ENCODE data around the gene MAPK6.

Gene MAPK6

GRCh38 chr15:52103217-52104207 lies 84.5 kb downstream of the MAPK6 start:
- no peak for DNase-seq (ENCODE audit: low read depth in 3 of 3)

DNA sequence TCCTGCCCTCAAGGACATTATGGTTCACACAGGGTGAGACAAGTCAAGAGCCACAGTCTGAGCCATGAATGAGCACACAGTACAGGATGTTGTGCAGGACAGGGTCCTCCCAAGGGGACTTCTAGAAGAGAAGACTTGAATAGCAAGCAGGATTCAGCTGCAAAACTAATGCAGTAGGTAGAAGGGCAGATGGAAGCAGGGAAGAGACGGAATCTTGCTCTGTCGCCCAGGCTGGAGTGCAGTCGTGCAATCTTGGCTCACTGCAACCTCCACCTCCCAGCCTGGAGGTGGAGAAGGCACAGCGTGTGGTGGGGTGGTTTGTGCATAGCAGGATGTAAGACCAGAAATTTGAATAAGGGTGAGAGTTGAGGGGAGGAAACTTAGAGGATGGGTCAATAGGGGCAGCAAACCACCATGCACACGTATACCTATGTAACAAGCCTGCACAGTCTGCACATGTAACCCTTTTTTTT lies 85.5 kb downstream of the MAPK6 start:
- DNase-seq (ENCODE audit: low read depth in 3 of 3) = no peak

GRCh38 chr15:52105846-52106245 lies 86.8 kb downstream of the MAPK6 start:
- no peak for DNase-seq (ENCODE audit: low read depth in 3 of 3)

- no peak for DNase-seq (ENCODE audit: low read depth in 3 of 3)
Measured at GRCh38 chr15:52106641-52107040, 87.6 kb downstream of the MAPK6 start.

DNA sequence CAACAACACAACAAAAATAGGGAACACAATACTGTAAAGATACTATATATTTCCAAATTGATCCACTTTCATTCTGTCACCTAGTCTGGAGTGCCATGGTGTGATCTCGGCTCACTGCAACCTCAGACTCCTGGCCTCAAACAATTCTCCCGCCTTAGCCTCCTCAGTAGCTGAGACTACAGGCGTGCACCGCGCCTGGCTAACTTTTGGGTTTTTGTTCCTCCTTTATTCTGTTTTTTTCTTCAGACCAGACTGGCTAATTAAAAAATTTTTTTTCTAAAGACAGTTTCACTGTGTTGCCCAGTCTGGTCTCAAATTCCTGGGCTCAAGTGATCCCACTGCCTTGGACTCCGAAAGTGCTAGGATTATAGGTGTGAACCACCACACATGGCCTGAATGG lies 88.2 kb downstream of the MAPK6 start:
- DNase-seq (ENCODE audit: low read depth in 3 of 3) = no peak

- DNase-seq (ENCODE audit: low read depth in 3 of 3) = no peak
Measured at GRCh38 chr15:52109559-52110451, 90.8 kb downstream of the MAPK6 start.

- no peak for DNase-seq (ENCODE audit: low read depth in 3 of 3)
Measured at GRCh38 chr15:52111517-52112202, 92.6 kb downstream of the MAPK6 start.

GRCh38 chr15:52112203-52112750 lies 93.3 kb downstream of the MAPK6 start:
- DNase-seq (ENCODE audit: low read depth in 3 of 3) = peak in 2 of 3 experiments; percentile 18 to 44

DNA sequence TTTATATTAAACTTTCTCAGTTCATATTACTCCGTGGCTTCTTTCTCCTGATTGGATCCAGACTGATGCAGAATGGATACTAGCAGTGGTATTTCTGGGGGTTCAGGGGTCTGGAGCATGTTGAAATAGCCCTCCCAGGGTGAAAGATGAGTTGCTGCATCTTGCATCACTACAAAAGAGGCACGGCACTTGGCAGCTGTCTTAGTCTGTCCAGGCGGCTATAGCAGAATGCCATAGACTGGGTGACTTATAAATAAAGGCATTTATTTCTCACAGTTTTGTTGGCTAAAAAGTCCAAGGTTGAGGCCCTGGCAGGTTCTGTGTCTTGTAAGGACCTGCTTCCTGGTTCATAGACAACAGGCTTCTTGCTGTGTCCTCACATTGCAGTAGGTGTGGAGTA lies 94.2 kb downstream of the MAPK6 start:
- no peak for DNase-seq (ENCODE audit: low read depth in 3 of 3)

DNA sequence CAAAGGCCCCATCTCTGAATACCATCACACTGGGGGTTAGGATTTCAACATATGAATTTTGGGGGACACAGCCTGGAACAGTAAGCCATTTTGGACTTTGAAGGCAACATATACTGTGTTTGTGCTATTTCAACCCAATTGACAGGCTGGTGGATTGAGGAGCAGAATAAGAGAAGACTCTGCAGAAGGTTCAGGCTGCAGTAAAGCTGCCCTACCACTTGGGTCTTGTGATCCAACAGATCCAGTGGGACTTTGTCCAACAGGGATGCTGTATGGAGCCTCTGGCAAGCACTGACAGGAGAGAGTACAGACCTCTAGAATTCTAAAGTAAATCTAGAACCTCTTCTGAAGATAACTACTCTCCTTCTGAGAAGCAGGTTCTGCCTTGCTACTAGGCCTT lies 94.7 kb downstream of the MAPK6 start:
- DNase-seq (ENCODE audit: low read depth in 3 of 3) = no peak

- DNase-seq (ENCODE audit: low read depth in 3 of 3) = no peak
Measured at GRCh38 chr15:52114261-52115055, 95.4 kb downstream of the MAPK6 start.

- DNase-seq (ENCODE audit: low read depth in 3 of 3) = no peak
Measured at GRCh38 chr15:52115598-52116427, 96.8 kb downstream of the MAPK6 start.
